Fibroblast of pulmonary artery (primary cell): ENCODE results near the gene ANK3.

Experiments used
- DNase-seq: peaks from one replicate; pipeline ENCODE4 v3.0.0-alpha.2; 2010; ENCODE audit warnings: low read depth
- H3K4me3 ChIP-seq: replicated peaks from 2 replicates; pipeline ENCODE4 v1.5.1; 2011; ENCODE audit warnings: low read depth, mild to moderate bottlenecking, control low read depth, low read length, moderate library complexity
- TF ChIP-seq, protein P1 (sequence below): IDR thresholded peaks from 2 replicates; pipeline ENCODE4 v1.5.1; 2011; ENCODE audit warnings: mild to moderate bottlenecking, control low read depth, low read length, inconsistent platforms; ENCODE audit errors: missing control alignments

Gene ANK3

DNA sequence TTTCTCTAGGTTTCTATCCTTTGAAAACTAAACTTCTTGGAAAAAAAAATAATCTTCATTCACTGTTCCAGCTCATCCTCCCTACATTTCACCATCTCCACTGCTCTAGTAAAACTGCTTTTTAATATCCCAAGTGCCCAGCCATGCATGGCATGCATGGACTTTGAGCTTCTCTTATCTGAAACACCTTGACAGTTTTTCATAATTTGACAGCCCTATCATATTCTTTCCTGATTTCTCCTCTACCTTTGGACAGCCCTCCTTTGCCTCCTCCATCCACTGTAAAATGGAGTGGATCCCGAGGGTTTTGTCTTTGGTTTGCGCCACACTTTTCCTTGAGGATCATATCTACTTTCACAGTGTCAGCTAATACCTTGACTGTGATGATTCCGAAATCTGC is 212.8 kb downstream of the ANK3 start:
- DNase-seq: no peak
- TF ChIP-seq, protein P1, sequence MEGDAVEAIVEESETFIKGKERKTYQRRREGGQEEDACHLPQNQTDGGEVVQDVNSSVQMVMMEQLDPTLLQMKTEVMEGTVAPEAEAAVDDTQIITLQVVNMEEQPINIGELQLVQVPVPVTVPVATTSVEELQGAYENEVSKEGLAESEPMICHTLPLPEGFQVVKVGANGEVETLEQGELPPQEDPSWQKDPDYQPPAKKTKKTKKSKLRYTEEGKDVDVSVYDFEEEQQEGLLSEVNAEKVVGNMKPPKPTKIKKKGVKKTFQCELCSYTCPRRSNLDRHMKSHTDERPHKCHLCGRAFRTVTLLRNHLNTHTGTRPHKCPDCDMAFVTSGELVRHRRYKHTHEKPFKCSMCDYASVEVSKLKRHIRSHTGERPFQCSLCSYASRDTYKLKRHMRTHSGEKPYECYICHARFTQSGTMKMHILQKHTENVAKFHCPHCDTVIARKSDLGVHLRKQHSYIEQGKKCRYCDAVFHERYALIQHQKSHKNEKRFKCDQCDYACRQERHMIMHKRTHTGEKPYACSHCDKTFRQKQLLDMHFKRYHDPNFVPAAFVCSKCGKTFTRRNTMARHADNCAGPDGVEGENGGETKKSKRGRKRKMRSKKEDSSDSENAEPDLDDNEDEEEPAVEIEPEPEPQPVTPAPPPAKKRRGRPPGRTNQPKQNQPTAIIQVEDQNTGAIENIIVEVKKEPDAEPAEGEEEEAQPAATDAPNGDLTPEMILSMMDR: no peak
- no peak overlapping the region for H3K4me3 ChIP-seq

DNA sequence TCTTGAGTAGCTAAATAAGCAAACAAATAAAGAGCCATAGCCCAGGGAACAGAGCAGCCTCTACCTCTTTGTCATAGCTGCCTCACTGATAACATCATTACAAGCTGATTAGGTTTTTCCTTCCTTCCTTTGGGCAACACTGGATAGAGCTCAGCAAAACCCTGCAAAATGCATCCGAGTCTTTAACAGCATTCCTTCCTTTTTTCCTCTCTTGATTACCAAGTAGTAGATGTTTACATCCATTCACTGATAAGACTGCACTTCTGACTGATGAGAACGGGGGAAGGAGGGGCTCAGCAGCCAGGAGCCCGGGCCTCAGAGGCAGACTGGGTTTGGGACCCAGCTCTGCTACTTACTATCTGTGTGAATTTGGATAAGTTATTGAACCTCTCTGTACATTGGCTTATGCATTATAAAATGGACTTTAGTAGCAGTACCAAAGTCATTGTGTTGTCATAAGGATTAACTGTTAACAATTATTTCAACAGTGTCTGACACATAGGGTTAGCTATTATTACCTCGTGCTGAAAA is 214.2 kb downstream of the ANK3 start:
- peak; percentile 18 for DNase-seq
- TF ChIP-seq, protein P1: no peak
- no peak overlapping the region for H3K4me3 ChIP-seq

DNA sequence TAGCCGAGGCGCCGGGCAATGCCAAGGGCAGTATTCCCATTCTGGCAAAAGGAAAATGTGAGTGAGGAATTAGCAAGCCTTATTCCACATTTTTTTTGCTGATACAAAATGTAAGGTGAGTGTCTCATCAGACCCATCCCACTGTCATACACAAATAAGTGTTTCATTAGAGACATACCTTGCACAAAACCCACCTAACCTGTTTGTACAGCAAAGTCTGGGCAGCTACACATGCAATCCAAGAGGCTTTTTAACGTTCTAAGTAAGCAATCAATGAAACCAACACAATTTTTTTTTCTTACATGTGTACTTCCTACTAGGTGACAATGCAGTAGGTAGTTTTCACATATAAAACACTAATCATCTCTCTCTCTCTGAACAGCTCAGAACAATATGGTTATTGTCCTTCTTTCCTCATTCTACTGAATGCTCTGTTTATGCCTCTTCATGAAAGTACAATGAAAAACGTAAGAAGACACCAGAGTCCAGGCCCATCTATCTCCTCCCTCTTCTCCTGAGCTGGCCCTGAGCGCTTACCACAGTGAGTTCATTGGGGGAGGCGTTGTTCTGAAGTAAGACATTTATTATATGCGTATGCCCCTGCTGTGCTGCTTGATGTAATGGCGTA is 217.2 kb downstream of the ANK3 start:
- no peak for DNase-seq
- TF ChIP-seq, protein P1: no peak
- no peak overlapping the region for H3K4me3 ChIP-seq

DNA sequence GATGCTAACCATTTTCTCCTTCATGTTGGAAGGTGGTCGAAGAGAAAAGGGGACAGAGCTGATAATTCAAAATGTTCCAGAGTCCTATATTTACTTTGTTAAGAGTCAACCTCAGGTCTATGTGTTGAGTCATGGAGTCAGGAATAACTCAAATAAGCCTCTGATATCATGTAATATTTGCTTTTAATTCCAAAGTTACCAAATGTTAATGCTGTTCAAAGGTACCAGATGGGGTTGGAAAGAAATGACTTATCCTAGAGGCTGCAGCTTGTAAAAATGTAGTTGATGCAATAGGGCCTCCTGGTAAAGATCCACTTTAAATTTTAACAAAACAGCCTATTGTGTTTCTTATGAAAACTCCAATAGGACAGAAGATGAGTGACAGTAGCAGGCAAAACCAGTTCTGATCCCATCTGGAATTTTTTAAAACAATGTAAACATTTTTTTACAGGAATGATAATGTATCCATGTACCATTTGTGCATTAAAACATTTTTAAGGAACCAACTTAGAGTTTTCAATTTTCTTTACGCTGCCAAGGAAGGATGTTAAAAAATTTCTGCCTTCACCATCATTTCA is 218.2 kb downstream of the ANK3 start:
- H3K4me3 ChIP-seq: no peak overlapping the region
- TF ChIP-seq, protein P1: no peak
- no peak for DNase-seq

DNA sequence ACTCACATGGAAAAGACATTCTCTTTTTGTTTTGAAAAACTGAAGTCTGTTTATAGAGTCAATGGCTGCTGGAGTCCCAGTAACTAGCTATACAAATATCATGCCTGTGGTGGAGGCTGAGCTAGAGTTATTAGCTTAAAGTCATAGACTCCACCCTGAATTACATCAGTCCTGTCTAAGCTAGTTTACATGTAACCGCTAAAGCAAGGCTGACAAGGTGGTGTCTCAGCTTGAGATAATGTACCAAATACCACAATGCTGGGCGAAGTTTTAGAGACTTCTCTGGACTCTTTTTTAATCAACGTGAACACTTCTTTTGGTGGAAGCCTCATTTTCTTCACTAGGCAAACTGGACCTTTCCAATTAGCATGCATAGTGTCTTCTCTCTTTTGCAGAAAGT is 219.4 kb downstream of the ANK3 start:
- no peak for DNase-seq
- TF ChIP-seq, protein P1: no peak

DNA sequence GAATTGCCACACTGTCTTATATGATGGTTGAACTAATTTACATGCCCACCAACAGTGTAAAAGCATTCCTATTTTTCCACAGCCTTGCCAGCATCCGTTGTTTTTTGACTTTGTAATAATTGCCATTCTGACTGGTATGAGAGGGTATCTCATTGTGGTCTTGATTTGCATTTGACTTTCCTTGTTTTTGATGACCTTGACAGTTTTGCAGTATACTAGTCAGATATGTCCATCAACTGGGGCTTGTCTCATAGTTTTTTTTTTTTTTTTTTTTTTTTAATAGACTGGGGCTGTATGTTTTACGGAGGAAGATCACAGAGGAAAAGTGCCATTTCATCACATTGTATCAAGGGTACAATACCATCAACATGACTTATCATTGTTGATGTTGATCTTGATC is 220.6 kb downstream of the ANK3 start:
- no peak for DNase-seq
- no peak overlapping the region for H3K4me3 ChIP-seq
- TF ChIP-seq, protein P1: no peak

More for the DNA sequence above, 219.4 kb downstream of the ANK3 start:
- no peak overlapping the region for H3K4me3 ChIP-seq

DNA sequence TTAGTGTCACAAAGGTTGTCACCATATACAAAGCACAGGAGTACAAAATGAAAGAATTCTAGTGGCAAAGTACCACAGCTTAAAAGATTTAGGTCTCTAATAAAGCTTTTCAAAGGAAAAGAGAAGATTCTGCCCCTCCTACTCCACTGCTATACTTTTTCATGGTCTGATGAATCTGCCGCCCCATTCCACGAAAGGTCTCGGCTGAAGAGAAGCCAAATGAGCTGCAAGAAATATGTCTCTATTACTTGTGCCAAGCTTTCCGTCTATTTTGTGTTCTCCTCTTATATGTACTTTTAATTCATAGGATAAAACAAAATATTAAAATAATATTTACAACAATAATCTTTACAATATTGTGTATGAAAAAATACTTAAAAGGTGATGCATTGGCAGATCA is 222.6 kb downstream of the ANK3 start:
- H3K4me3 ChIP-seq: peak overlapping the region; percentile 25
- TF ChIP-seq, protein P1: no peak

More for the DNA sequence above, 222.6 kb downstream of the ANK3 start:
- no peak for DNase-seq
